Lung (tissue), 12 donors: ENCODE measurements around the gene TOR4A. TPM values are rescaled to one million over a fixed set of nuclear protein-coding genes. Genes with fewer than 3 reads are reported as not detected.

ENCODE experiments used
- ATAC-seq: fragments of 200-7000 bp; cut with Tn5 transposase; one replicate; pipeline ENCODE4 v1.9.1; 2020; ENCODE audit warnings: moderate number of reproducible peaks; ENCODE audit not compliant: insufficient read depth, low FRiP score
- DNase-seq, 3 donors: peaks; one replicate each; pipeline ENCODE4 v3.0.0-alpha.2; 2013 to 2017
- H3K27ac ChIP-seq, 2 donors: one replicate each; pipeline ENCODE4 v1.5.1; 2013; ENCODE audit warnings: mild to moderate bottlenecking in 2 of 2, moderate library complexity in 2 of 2, control low read depth in 1 of 2, inconsistent platforms in 1 of 2, low read depth in 1 of 2, low read length in 1 of 2
- H3K27me3 ChIP-seq, 3 donors: one replicate each; pipeline ENCODE4 v1.5.1; 2013; ENCODE audit warnings: low read length in 2 of 3; ENCODE audit not compliant: control insufficient read depth in 3 of 3, insufficient read depth in 3 of 3
- H3K36me3 ChIP-seq, 4 donors: one replicate each; pipeline ENCODE4 v1.5.1; 2013; ENCODE audit warnings: low read length in 4 of 4, mild to moderate bottlenecking in 1 of 4, moderate library complexity in 1 of 4; ENCODE audit not compliant: control insufficient read depth in 4 of 4, insufficient read depth in 4 of 4
- H3K4me1 ChIP-seq, 5 donors: one replicate each; pipeline ENCODE4 v1.5.1; 2013; ENCODE audit warnings: low read length in 5 of 5, mild to moderate bottlenecking in 2 of 5, moderate library complexity in 1 of 5; ENCODE audit not compliant: control insufficient read depth in 5 of 5, insufficient read depth in 5 of 5
- H3K4me3 ChIP-seq: one replicate; pipeline ENCODE4 v1.5.1; 2013; ENCODE audit warnings: mild to moderate bottlenecking, control low read depth, moderate library complexity
- H3K9ac ChIP-seq, 2 donors: one replicate each; pipeline ENCODE4 v1.5.1; 2013; ENCODE audit warnings: low read length in 2 of 2, control low read depth in 1 of 2; ENCODE audit not compliant: insufficient read depth in 1 of 2
- H3K9me3 ChIP-seq, 4 donors: one replicate each; pipeline ENCODE4 v1.5.1; 2013; ENCODE audit warnings: low read length in 3 of 4, mild to moderate bottlenecking in 1 of 4, moderate library complexity in 1 of 4; ENCODE audit not compliant: control insufficient read depth in 4 of 4, insufficient read depth in 3 of 4
- WGBS, 2 donors: extraction: QIAGEN DNeasy Blood & Tissue Kit; methylation state at CpG; one replicate each; pipeline ENCODE4 v1.1.7; 2013; 5-methylcytosine and 5-hydroxymethylcytosine counted together
- polyA plus RNA-seq, 2 donors: library from polyadenylated mRNA; stranded (reverse); fragments of 200-250 nt; gene quantifications; one replicate each; pipeline ENCODE4 v1.2.1, GENCODE V29; 2013
- total RNA-seq, 2 donors: library from RNA; depleted of rRNA in 1 of 2; stranded (reverse); fragments of >200 nt in 1 of 2; gene quantifications; one replicate each; pipeline ENCODE4 v1.2.1, GENCODE V29; 2014 to 2021
- TF ChIP-seq, protein P1 (sequence below): IDR thresholded peaks from 2 replicates; pipeline ENCODE4 v1.5.1; 2012; ENCODE audit warnings: mild to moderate bottlenecking; ENCODE audit errors: control extremely low read depth, extremely low read depth
- donor health status: control.
- donor health status: control.
- donor health status: Bipolar disorder and iron deficiency.
- donor health status: healthy.
- donor health status: DM: yes; HTN: yes; CAD: no.

Gene TOR4A
- total and polyA plus RNA-seq, 4 donors: 9.6 to 42.5 (median 20.7) TPM

DNA sequence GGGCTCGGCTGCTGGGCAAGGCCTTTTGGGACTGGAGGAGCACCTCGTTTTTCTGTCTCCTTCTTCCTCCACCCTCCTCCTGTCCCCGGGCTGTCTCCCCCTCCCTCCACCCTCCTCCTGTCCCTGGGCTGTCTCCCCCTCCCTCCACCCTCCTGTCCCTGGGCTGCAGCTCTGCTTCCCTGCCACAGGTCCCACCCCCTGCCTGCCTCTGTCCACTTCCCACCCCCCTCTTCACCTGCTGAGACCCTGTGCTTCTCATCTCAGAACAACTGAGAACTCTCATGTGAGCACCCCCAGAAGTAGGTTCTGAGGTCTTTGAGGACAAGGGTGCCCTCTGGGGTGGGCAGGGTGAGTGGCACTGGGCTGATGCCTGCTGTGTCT, 5.8 kb upstream of the TOR4A start:
- no peak overlapping the region for H3K4me3 ChIP-seq
- no peaks in the 10 kb centered on the region for H3K9me3 ChIP-seq
- H3K9ac ChIP-seq: no peak overlapping the region
- TF ChIP-seq, protein P1, sequence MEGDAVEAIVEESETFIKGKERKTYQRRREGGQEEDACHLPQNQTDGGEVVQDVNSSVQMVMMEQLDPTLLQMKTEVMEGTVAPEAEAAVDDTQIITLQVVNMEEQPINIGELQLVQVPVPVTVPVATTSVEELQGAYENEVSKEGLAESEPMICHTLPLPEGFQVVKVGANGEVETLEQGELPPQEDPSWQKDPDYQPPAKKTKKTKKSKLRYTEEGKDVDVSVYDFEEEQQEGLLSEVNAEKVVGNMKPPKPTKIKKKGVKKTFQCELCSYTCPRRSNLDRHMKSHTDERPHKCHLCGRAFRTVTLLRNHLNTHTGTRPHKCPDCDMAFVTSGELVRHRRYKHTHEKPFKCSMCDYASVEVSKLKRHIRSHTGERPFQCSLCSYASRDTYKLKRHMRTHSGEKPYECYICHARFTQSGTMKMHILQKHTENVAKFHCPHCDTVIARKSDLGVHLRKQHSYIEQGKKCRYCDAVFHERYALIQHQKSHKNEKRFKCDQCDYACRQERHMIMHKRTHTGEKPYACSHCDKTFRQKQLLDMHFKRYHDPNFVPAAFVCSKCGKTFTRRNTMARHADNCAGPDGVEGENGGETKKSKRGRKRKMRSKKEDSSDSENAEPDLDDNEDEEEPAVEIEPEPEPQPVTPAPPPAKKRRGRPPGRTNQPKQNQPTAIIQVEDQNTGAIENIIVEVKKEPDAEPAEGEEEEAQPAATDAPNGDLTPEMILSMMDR: no peak
- H3K36me3 ChIP-seq: peaks cover 5 to 25% (median 12%) of the 10 kb centered on the region in 4 donors
- H3K4me1 ChIP-seq: peaks cover 3 to 32% (median 8%) of the 10 kb centered on the region in 5 donors
- no peak for ATAC-seq
- no peak for DNase-seq
- no peaks in the 10 kb centered on the region for H3K27me3 ChIP-seq
- no peak overlapping the region for H3K27ac ChIP-seq
- 13 to 32% methylated on average over 3 of the region's 3 CpGs for WGBS, 2 donors

DNA sequence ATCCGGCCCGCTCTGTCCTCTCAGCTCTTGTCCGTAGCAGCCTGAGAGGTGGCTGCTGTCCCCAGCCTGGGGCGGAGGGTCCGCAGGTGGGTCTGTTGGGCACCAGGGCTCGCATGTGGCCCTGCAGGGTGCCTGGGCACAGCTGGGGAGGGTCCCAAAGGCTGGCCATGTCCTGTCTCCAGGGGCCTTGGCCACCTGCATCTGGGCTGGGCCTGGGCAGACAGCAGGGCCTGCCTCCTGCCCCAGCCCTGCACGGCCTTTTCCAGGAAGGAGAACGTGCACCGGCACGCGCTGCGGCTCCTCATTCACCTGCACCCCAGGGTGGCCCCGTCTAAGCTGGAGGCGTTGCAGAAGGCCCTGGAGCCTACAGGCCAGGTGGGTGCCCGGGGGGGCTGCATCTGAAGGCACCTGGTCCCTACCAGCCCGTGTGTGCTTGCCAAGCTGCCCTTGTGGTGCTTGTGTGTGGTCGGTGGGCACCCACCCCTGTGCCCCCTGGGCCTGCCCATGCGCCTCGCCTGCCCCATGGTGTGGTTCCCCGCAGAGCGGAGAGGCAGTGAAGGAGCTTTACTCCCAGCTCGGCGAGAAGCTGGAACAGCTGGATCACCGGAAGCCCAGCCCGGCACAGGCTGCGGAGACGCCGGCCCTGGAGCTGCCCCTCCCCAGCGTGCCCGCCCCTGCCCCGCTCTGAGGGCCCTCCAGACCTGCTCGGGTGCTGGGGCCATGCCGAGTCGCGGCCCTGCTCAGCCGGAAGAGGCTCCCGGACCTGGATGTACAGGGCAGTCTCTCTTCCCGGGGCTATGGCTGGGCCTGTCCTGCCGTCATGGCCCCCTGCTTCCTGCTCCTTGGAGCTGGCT, 5.1 kb upstream of the TOR4A start:
- ATAC-seq (no peak), DNase-seq (no peak)
- TF ChIP-seq, protein P1: no peak
- WGBS, 2 donors: 91 to 93% methylated on average over 38 to 39 of the region's 39 CpGs
- Histone ChIP-seq H3K4me1 (peaks cover 3 to 34% (median 9%) of the 10 kb centered on the region in 5 donors), H3K4me3 (no peak overlapping the region), H3K9ac (no peak overlapping the region), H3K9me3 (no peaks in the 10 kb centered on the region), H3K36me3 (peaks cover 5 to 19% (median 11%) of the 10 kb centered on the region in 4 donors), H3K27me3 (no peaks in the 10 kb centered on the region), H3K27ac (no peak overlapping the region)

DNA sequence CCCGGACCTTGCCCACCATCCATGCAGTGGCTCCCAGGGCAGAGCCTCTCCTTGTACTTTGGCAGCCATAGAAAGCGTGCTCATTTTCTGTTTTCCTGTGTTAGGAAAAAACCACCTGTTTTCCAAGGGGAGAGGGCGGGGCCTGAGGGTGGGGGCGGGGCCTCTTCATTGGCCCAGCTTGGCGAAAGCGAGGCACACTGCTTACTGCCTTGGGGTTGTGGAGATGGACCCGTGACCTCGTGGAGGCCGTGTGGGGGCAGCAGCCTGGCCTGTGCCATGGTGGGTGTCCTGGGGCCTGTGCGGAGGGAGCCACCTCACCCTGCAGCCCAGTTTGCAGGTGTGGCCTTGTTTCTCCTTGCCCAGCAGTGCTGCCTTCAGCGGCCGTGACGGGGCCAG, 4.4 kb upstream of the TOR4A start:
- no peak for ATAC-seq
- no peaks in the 10 kb centered on the region for H3K9me3 ChIP-seq
- H3K27ac ChIP-seq: no peak overlapping the region
- DNase-seq: no peak
- peaks cover 3 to 31% (median 5%) of the 10 kb centered on the region in 5 donors for H3K4me1 ChIP-seq
- H3K36me3 ChIP-seq: peaks cover 5 to 19% (median 10%) of the 10 kb centered on the region in 4 donors
- H3K4me3 ChIP-seq: no peak overlapping the region
- no peak overlapping the region for H3K9ac ChIP-seq
- no peaks in the 10 kb centered on the region for H3K27me3 ChIP-seq
- 84 to 91% methylated on average over 13 of the region's 13 CpGs for WGBS, 2 donors
- TF ChIP-seq, protein P1: no peak
